ENCODE measurements around the gene PRKD2.

The PRKD2 gene

GRCh38 chr19:46728208-46728607, 11.3 kb upstream of the PRKD2 start:
- TF ChIP-seq CTCF (IDR thresholded peaks at IDR 0.05; ENCODE audit: extremely low read depth, missing control alignments) = no peak
- no peak for DNase-seq (ENCODE audit: low spot score)

GRCh38 chr19:46727757-46728156, 10.8 kb upstream of the PRKD2 start:
- DNase-seq (ENCODE audit: low spot score) = no peak
- TF ChIP-seq CTCF (IDR thresholded peaks at IDR 0.05; ENCODE audit: extremely low read depth, missing control alignments) = no peak

GRCh38 chr19:46726971-46727501, 10.1 kb upstream of the PRKD2 start:
- no peak for TF ChIP-seq CTCF (IDR thresholded peaks at IDR 0.05; ENCODE audit: extremely low read depth, missing control alignments)
- DNase-seq (ENCODE audit: low spot score) = no peak

- no peak for DNase-seq (ENCODE audit: low spot score)
- TF ChIP-seq CTCF (IDR thresholded peaks at IDR 0.05; ENCODE audit: extremely low read depth, missing control alignments) = no peak
Observed at GRCh38 chr19:46726551-46726950, 9.6 kb upstream of the PRKD2 start.

- TF ChIP-seq CTCF (IDR thresholded peaks at IDR 0.05; ENCODE audit: extremely low read depth, missing control alignments) = no peak
- no peak for DNase-seq (ENCODE audit: low spot score)
Observed at GRCh38 chr19:46725859-46726393, 9.0 kb upstream of the PRKD2 start.

GRCh38 chr19:46725036-46725820, 8.3 kb upstream of the PRKD2 start:
- DNase-seq (ENCODE audit: low spot score) = no peak
- no peak for TF ChIP-seq CTCF (IDR thresholded peaks at IDR 0.05; ENCODE audit: extremely low read depth, missing control alignments)

GRCh38 chr19:46724468-46724867, 7.6 kb upstream of the PRKD2 start:
- TF ChIP-seq CTCF (IDR thresholded peaks at IDR 0.05; ENCODE audit: extremely low read depth, missing control alignments) = no peak

More at GRCh38 chr19:46724468-46724867, 7.6 kb upstream of the PRKD2 start:
- no peak for DNase-seq (ENCODE audit: low spot score)
